HL-60 (cell line): Measurements from ENCODE around the gene FBLIM1.

Experiments
- DNase-seq, 2 experiments: peaks; one replicate each; pipeline ENCODE4 v3.0.0-alpha.2; 2010 to 2020; ENCODE audit warnings: low read depth in 1 of 2, low spot score in 1 of 2
- H3K27ac ChIP-seq: fragments of 250-450 bp; sonication (Bioruptor Pico); replicated peaks from 2 replicates; pipeline ENCODE4 v1.5.1; 2020; ENCODE audit warnings: mild to moderate bottlenecking, moderate library complexity
- H3K27me3 ChIP-seq: fragments of 250-450 bp; sonication (Bioruptor Pico); 2 replicates; pipeline ENCODE4 v1.5.1; 2021; ENCODE audit warnings: mild to moderate bottlenecking, moderate library complexity; ENCODE audit not compliant: insufficient read depth, poor library complexity, severe bottlenecking
- H3K4me3 ChIP-seq: replicated peaks from 2 replicates; pipeline ENCODE4 v1.5.1; 2011; ENCODE audit warnings: mild to moderate bottlenecking, control low read depth, low read length; ENCODE audit not compliant: insufficient read depth
- GABPA ChIP-seq: IDR thresholded peaks from 2 replicates; pipeline ENCODE4 v1.6.1; 2012; ENCODE audit warnings: low read depth
- POLR2AphosphoS5 ChIP-seq: IDR thresholded peaks from 2 replicates; pipeline ENCODE4 v1.6.1; 2012; ENCODE audit warnings: low read depth
- SPI1 ChIP-seq: IDR thresholded peaks from 2 replicates; pipeline ENCODE4 v1.6.1; 2012; ENCODE audit warnings: low read depth, mild to moderate bottlenecking, borderline replicate concordance
- TF ChIP-seq, protein P1 (sequence below): IDR thresholded peaks from 2 replicates; pipeline ENCODE4 v1.6.1; 2012; ENCODE audit warnings: low read depth; ENCODE audit not compliant: insufficient replicate concordance
- TF ChIP-seq, protein P2 (sequence below): IDR thresholded peaks from one replicate; pipeline ENCODE4 v1.5.1; 2011; ENCODE audit warnings: low read length, control low read depth, inconsistent platforms; ENCODE audit not compliant: insufficient read depth

The FBLIM1 gene

DNA sequence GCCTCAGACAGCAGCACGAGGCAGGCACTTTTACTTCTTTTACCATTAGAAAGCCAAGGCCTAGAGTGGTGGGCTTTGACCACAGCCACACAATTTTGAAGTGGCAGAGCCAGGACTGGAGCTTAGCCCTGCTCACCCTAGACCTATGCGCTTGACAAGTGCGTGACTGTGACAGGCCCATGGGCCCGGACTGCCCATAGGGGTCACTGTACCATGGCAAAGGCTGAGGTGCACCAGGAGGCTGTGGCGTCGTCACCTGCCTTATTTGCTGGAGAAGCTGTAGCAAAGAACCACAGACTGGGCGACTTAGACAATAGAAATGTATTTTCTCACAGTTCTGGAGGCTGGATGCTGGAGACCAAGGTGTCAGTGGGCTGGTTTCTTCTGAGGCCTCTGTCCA lies 18.9 kb upstream of the FBLIM1 start:
- DNase-seq = no peak
- Histone ChIP-seq H3K4me3 (no peak overlapping the region), H3K27me3 (no peaks in the 10 kb centered on the region), H3K27ac (no peak overlapping the region)
- TF ChIP-seq, protein P1, sequence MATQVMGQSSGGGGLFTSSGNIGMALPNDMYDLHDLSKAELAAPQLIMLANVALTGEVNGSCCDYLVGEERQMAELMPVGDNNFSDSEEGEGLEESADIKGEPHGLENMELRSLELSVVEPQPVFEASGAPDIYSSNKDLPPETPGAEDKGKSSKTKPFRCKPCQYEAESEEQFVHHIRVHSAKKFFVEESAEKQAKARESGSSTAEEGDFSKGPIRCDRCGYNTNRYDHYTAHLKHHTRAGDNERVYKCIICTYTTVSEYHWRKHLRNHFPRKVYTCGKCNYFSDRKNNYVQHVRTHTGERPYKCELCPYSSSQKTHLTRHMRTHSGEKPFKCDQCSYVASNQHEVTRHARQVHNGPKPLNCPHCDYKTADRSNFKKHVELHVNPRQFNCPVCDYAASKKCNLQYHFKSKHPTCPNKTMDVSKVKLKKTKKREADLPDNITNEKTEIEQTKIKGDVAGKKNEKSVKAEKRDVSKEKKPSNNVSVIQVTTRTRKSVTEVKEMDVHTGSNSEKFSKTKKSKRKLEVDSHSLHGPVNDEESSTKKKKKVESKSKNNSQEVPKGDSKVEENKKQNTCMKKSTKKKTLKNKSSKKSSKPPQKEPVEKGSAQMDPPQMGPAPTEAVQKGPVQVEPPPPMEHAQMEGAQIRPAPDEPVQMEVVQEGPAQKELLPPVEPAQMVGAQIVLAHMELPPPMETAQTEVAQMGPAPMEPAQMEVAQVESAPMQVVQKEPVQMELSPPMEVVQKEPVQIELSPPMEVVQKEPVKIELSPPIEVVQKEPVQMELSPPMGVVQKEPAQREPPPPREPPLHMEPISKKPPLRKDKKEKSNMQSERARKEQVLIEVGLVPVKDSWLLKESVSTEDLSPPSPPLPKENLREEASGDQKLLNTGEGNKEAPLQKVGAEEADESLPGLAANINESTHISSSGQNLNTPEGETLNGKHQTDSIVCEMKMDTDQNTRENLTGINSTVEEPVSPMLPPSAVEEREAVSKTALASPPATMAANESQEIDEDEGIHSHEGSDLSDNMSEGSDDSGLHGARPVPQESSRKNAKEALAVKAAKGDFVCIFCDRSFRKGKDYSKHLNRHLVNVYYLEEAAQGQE = no peak
- TF ChIP-seq, protein P2, sequence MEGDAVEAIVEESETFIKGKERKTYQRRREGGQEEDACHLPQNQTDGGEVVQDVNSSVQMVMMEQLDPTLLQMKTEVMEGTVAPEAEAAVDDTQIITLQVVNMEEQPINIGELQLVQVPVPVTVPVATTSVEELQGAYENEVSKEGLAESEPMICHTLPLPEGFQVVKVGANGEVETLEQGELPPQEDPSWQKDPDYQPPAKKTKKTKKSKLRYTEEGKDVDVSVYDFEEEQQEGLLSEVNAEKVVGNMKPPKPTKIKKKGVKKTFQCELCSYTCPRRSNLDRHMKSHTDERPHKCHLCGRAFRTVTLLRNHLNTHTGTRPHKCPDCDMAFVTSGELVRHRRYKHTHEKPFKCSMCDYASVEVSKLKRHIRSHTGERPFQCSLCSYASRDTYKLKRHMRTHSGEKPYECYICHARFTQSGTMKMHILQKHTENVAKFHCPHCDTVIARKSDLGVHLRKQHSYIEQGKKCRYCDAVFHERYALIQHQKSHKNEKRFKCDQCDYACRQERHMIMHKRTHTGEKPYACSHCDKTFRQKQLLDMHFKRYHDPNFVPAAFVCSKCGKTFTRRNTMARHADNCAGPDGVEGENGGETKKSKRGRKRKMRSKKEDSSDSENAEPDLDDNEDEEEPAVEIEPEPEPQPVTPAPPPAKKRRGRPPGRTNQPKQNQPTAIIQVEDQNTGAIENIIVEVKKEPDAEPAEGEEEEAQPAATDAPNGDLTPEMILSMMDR = no peak

DNA sequence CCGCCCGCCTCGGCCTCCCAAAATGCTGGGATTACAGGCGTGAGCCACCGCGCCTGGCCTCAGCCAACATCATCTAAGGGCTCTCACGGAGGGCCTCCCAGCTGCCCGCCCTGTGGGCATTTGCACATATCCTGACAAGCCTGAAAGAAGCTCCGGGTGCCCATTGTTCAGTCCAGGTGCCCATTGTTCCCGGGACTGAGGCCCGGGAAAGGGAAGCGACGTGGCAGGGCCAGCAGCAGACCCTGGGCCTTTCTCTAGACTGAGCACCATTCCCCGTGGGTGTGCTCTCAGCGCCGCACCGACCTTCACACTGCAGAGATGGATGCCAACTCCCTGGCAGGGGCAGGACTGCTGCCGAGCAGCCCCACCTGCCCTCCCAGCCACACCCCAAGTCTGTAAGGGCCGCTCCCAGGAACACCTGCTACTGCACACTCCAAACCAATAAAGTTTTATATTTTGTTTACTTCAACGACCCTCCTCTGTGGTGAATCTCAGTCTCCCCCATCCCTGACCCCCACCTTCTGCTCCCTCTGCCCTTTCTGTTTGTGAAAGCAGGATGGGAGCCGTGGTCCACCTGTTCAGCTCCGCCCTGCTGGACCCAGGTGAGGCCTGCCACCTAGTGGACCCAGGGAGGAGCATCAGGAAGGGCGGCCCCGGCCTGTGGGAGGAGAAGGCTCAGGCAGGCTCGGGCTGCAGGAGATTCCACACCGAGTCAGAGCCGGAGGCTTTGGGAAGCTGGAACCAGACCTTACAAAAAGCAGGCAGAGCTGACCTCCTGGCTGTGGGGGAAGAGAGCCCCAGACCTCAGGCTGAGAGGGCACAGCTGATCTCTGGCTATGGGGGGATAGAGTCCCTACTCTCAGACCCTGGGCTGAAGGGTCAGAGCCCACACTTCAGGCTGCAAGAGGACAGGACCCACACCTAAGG lies 17.4 kb upstream of the FBLIM1 start:
- no peak for TF ChIP-seq SPI1
- TF ChIP-seq, protein P2 = peak; percentile 63
- peak; percentile 38 to 67 for DNase-seq
- Histone ChIP-seq H3K4me3 (no peak overlapping the region), H3K27ac (no peak overlapping the region), H3K27me3 (no peaks in the 10 kb centered on the region)

DNA sequence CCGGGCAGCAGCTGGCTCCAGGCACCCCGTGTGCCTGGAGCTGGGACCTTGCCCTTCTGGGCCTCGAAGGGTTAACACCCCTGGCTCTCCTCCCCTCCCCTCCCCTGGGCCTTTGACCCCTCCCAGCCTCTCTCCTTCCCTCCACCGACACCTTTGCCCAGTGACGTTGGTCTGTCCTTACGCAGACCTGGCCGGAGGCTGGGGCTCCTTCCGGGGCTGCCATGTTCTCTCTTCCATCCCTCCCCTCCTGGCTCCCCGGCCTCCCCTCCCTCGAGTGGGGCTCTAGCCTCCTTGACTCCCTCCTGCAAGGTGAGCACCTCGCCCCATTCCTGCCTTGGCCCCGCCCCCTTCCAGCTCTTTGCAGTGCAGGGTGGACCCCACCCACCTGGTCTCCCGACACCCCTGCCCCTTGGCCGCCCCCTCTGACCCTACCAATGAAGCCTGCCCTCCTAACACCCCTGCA lies 16.2 kb upstream of the FBLIM1 start, which contains the start of gene TMEM82:
Gene TMEM82 (plus strand): TSS at position 161 of the 463 bp plus-strand sequence. CDS start 61 bp downstream, at position 222.
- no peak within 1 kb of the TSS for H3K27ac ChIP-seq
- H3K27me3 ChIP-seq = no peaks in the 10 kb centered on the region
- DNase-seq = no peak
- TF ChIP-seq POLR2AphosphoS5 (no peak), GABPA (no peak), SPI1 (no peak)
- TF ChIP-seq, protein P2 = no peak
- TF ChIP-seq, protein P1 = no peak
- H3K4me3 ChIP-seq = no peak within 1 kb of the TSS
